GM10248 (cell line): ENCODE measurements around the gene MYBPC3.

ENCODE experiments used
- CTCF ChIA-PET: fragments of 300-600 bp; sonication (Branson Sonifier 250); formaldehyde crosslinking; extraction: SDS; loops from one replicate; lab custom pipeline; 2021; ENCODE audit warnings: antibody characterized with exemption; lab: Yijun Ruan, JAX
- POLR2A ChIA-PET: fragments of 350-650 bp; sonication (Branson Sonifier 250); formaldehyde crosslinking; extraction: SDS; loops from one replicate; lab custom pipeline; 2020; ENCODE audit warnings: antibody characterized with exemption; lab: Yijun Ruan, JAX
- DNase-seq: peaks from one replicate; pipeline ENCODE4 v3.0.0; 2012; ENCODE audit errors: extremely low spot score
- CTCF ChIP-seq: IDR thresholded peaks from 2 replicates; pipeline ENCODE4 v1.5.1; 2012; ENCODE audit warnings: mild to moderate bottlenecking, low read depth; ENCODE audit errors: extremely low read depth, missing control alignments, control extremely low read depth

Gene MYBPC3

GRCh38 chr11:47351156-47352126 lies 1.1 kb downstream of the MYBPC3 start:
- ChIA-PET CTCF (interaction anchor here (1.1 to 1.2 kb wide), 3 partner anchors 22 to 58 kb away, joined by 3 read pairs; no protein-coding TSS in a partner anchor), POLR2A (no interaction called here)
- DNase-seq: no peak
- TF ChIP-seq CTCF: no peak

GRCh38 chr11:47350315-47350714 lies 2.2 kb downstream of the MYBPC3 start:
- DNase-seq: no peak
- ChIA-PET CTCF (interaction anchor here (0.9 to 1.1 kb wide), 4 partner anchors 9 to 57 kb away, joined by 3 read pairs; no protein-coding TSS in a partner anchor), POLR2A (no interaction called here)
- TF ChIP-seq CTCF: no peak

- ChIA-PET POLR2A (no interaction called here), CTCF (interaction anchor here (0.9 to 1.1 kb wide), 3 partner anchors 10 to 23 kb away, joined by 3 read pairs; no protein-coding TSS in a partner anchor)
- DNase-seq: no peak
- TF ChIP-seq CTCF: no peak
Measured at GRCh38 chr11:47349521-47350095, 2.9 kb downstream of the MYBPC3 start.

- ChIA-PET POLR2A (no interaction called here), CTCF (no interaction called here)
- peak; percentile 8 for TF ChIP-seq CTCF
- no peak for DNase-seq
Measured at GRCh38 chr11:47348859-47349258, 3.6 kb downstream of the MYBPC3 start.

- TF ChIP-seq CTCF: no peak
- no peak for DNase-seq
- POLR2A ChIA-PET: no interaction called here
- CTCF ChIA-PET: no interaction called here
Measured at GRCh38 chr11:47348131-47348802, 4.2 kb downstream of the MYBPC3 start.

- POLR2A ChIA-PET: interaction anchor here (0.5 kb wide), 1 partner anchor 779 kb away, joined by 5 read pairs; no protein-coding TSS in a partner anchor
- DNase-seq: no peak
- CTCF ChIA-PET: interaction anchor here (1.0 to 1.2 kb wide), 2 partner anchors 23 to 27 kb away, joined by 3 to 4 read pairs; no protein-coding TSS in a partner anchor
- TF ChIP-seq CTCF: no peak
Measured at GRCh38 chr11:47347137-47347536, 5.4 kb downstream of the MYBPC3 start.
